GM18511 (cell line): ENCODE measurements around the gene PSMC4.
"Not testable (repeated sequence)": the region's sequence is repeated elsewhere in the genome, so short reads cannot be mapped to it uniquely, and the experiment has no call there.

Source experiments
- ATAC-seq: cut with Tn5 transposase; IDR thresholded peaks from one replicate; pipeline ENCODE4 v1.9.1; 2021; ENCODE audit warnings: mild to moderate bottlenecking, moderate library complexity; ENCODE audit not compliant: unreplicated experiment

The PSMC4 gene

DNA sequence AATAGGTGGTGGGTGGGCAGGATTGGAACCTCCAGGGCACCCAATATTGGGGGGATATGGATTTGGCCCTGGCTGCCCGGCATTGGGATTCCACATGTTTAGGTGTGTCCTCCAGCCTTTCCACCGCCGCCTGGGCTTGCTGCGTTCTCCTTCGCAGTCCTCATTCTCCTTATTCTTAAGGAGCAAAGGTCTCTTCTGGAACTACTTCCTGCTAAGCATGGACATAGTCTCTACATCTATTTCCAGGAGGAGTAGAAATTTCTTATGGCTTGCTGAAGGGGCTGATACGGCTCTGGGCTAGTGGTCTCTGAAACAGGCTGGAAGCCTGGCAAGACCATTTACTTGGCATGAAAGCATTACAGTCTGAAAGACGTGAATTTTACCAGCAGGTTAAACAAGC is 27.4 kb upstream of the PSMC4 start:
- ATAC-seq = no peak

DNA sequence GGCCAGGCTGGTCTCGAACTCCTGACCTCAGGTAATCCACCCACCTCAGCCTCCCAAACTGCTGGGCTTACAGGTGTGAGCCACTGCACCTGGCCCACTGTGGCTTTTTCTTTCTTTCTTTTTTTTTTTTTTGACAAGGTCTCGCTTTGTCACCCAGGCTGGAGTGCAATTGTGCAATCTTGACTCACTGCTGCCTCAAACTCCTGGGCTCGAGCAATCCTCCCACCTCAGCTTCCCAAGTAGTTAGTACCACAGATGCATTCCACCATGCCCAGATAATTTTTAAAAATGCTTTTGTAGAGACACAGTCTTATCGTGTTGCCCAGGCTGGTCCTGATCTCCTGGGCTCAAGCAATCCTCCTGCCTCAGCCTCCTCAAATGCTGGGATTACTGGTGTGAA is 24.4 kb upstream of the PSMC4 start:
- ATAC-seq = no peak

DNA sequence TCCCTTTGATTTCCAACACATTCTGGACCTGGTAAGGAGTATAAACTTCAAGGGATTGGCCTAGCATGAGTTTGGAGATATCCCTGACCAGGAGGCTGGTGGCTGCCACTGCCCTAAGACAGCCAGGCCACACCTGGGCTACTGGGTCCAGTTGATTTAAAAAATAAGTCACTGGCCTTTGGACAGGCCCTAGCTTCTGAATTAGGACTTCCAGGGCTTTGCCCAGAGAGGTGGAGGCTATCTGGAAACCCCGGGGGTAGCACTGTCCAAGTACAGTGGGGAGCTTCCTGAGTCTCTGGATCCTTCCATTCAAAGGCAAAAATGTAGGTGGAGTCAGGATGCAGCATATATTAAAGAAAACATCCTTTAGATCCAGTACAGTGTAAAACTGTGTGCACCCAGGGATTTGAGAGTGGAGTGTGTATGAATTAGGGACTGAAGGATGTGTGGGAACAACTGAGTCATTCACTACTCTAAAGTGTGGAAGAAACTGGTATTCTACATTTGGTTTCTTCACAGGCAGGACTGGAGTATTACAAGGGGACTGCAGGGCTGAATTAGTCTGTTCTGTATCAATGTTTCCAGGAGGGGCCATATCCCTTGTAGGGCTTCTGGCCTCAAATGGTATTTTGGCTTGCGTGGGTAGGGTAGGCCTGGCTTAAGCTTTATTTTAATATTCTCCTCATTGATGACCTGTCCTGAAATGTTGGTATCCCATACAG is 21.8 kb upstream of the PSMC4 start:
- ATAC-seq = no peak

DNA sequence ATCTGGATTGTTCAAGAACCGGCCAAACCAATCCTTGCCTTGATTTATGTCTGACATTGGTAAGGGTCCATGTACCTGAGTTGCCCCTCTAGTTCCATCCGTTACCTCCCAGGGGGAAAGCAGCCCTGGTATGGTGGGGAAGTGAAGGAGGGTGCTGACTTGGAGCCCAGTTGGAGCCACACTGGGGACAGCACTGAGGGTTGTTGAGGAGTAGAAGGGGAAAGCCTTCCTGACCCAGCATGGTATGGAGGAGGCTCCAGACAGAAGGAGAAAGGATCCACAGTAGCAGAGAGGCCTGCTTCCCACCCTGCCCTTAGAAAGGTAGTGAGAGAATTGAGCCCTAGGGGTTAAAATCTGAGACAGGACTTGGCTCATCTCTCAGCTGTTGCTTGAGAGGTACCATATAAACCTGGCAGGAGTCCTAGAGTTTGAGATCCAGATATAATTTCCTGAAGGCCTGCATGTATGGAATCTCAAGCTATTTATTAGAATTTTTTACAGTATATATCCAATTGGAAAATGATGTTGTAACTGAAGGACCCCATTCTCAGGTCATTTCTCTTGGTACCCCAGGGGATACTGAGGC is 19.8 kb upstream of the PSMC4 start:
- ATAC-seq = no peak

DNA sequence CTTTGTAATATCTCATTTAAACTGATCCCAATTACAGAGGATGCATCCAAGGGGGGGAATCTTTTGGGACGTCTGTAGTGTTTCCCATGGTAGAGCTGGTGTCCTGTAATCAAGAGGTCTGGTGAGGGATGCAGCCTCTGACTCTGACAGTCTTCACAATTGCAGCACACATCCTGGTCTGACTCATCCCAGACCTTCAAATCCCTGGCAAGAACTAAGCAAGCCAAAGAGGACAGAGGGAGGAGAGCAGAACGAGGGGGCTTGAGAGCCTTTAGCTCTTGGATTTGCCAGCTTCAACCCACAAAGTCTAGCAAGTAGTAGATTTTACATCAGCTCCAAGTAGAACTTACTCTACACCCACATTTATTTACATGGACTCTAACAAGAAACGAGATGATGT is 19.3 kb upstream of the PSMC4 start:
- ATAC-seq = no peak

DNA sequence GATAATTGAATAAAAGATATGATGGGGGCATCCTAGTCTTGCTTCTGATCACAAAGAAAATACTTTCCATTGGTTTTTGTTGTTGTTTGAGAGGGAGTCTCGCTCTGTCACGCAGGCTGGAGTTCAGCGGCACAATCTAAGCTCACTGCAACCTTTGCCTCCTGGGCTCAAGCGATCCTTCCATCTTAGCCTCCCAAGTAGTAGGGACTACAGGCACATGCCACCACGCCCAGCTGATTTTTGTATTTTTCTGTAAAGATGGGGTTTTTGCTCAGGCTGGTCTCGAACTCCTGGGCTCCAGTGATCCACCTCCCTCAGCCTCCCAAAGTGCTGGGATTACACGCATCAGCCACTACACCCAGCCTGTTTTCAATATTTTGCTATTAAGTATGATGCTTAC is 17.1 kb upstream of the PSMC4 start:
- ATAC-seq = no peak

DNA sequence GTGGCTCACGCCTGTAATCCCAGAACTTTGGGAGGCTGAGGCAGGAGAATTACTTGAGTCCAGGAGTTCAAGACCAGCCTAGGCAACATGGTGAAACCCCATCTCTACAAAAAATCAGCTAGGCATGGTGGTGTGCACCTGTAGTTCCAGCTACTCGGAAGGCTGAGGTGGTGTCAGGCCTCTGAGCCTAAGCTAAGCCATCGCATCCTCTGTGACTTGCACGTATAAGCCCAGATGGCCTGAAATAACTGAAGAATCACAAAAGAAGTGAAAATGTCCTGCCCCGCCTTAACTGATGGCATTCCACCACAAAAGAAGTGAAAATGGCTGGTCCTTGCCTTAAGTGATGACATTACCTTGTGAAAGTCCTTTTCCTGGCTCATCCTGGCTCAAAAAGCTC is 13.1 kb upstream of the PSMC4 start:
- not testable (repeated sequence) for ATAC-seq

DNA sequence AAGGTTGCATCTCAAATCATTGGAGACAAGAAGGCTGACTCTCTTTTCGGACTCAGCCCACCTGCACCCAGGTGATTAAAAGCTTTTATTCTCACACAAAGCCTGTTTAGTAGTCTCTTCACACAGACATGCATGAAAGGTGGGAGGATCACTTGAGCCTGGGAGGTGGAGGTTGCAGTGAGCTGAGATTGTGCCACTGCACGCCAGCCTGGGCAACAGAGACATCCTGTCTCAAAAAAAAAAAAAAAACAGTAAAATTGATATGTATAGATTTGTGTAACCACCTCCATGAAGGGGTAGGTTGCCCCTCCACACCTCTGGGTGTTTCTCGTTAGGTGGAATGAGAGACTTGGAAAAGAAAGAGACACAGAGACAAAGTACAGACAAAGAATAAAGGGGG is 12.0 kb upstream of the PSMC4 start:
- not testable (repeated sequence) for ATAC-seq

DNA sequence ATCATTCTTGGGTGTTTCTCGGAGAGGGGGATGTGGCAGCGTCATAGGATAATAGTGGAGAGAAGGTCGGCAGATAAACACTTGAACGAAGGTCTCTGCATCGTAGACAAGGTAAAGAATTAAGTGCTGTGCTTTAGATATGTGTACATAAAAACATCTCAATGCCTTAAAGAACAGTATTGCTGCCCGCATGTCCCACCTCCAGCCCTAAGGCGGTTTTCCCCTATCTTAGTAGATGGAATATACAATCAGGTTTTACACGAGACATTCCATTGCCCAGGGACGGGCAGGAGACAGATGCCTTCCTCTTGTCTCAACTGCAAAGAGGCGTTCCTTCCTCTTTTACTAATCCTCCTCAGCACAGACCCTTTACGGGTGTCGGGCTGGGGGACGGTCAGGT is 11.6 kb upstream of the PSMC4 start:
- not testable (repeated sequence) for ATAC-seq

DNA sequence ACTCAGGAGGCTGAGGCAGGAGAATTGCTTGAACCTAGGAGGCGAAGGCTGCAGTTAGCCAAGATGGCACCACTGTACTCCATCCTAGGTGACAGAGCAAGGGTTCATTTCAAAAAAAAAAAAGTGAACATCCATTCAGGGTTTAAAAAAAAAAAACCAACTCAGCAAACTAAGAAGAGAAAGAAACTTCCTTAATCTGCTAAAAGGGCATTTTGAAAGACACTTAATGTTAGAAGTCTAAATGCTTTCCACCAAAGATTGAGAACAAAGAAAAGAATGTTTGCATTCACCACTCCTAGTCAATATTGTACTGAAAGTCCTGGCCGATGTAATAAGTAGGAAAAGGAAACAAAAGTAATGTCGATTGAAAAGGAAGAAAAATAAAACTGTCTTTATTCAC is 7.1 kb upstream of the PSMC4 start:
- no peak for ATAC-seq

DNA sequence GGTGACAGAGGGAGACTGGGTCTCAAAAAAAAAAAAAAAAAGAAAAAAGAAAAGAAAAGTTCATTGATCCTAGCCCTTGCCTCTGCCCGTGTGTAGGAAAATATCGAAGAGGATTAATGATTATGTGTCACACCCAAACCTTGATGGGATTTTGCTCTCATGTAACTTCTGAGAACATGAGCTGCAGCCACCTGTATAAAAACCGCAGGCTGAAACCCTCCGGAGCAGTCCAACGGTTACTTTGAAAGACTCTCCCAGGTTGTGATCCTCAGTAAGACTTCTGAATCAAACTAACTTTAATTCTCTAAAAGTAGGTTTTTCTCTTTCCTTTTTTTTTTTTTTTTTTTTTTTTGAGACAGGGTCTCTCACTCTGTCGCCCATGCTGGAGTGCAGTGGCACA is 4.3 kb upstream of the PSMC4 start:
- ATAC-seq = no peak

DNA sequence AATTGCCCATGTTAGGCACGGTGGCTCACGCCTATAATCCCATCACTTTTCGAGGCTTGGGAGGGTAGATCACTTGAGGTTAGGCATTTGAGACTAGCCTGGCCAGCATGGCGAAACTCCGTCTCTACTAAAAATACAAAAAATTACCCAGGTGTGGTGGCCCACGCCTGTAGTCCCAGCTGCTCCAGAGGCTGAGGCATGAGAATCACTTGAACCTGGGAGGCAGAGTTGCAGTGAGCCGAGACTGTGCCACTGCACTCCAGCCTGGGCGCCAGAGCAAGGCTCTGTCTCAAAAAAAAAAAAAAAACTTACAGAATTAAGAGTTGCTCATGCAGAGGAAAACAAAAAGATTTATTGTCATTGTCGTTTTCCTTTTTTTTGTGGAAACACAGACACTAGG is 3.4 kb upstream of the PSMC4 start:
- ATAC-seq = no peak

DNA sequence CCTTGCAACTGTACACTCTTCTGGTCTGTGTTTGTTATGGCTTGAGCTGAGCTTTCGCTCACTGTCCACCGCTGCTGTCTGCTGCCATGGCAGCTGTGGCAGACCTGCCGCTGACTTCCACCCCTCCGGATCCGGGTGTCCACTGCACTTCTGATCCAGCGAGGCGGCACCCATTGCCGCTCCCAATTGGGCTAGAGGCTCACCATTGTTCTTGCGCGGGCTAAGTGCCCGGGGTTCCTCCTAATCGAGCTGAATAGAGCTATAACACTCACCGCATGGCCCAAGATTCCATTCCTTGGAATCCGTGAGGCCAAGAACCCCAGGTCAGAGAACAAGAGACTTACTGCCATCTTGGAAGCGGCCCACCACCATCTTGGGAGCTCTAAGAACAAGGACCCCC is 2.2 kb upstream of the PSMC4 start:
- ATAC-seq = no peak

DNA sequence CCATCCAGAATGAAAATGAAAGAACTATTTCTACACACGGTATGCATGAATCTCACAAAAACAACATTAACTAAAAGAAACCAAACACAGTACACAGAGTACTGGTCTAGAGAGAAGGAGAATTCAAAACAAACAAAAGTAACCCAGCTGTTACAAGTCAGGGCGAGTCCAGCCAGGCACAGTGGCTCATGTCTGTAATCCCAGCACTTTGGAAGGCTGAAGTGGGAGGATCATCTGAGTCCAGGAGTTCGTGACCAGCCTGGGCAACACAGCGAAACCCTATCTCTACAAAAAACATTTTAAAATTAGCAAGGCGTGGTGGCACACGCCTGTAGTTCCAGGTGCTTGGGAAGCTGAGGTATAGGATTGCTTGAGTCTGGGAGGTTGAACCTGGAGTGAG is 1.7 kb upstream of the PSMC4 start:
- ATAC-seq = no peak

DNA sequence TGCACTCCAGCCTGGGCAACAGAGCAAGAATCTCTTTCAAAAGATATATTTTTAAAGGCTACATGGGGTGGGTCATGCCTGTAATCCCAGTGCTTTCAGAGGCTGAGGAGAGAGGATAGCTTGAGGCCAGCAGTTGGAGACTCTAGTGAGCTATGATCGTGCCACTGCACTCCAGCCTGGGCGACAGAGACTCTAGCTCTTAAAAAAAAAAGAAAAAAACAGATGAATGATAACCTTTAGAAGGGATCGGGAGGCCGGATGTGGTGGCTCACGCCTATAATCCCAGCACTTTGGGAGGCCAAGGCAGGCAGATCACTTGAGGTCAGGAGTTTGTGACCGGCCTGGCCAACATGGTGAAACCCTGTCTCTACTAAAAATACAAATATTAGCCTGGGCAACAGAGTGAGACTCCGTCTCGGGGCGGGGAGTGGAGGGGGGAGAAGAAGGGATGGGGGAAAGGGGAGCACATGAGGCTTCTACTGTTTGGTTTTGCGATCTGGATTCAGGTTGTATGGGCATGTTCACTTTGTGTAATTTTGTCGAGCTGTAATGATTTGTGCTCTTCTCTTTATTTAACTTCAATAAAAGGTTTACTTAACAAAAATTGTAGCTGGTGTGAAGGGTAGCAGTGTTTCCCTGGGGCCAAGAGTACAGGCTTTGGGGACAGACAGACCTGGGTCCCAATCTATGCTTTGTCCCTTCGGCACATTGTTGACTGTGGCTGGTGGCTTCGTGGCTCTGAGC is 1.1 kb upstream of the PSMC4 start:
- no peak for ATAC-seq

DNA sequence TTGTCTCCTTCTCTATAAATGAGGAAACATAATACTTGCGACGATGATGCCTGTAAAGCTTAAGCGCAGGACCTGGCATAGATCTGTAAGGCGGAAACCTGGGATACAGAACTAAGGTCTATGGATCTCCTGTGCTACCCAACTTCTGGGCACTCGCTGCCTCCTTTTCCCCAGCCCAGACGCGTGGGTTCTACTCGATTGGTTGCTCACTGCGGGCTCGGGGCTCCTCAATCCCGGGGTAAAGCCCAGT is 615 bp upstream of the PSMC4 start:
- ATAC-seq = peak; percentile 22

DNA sequence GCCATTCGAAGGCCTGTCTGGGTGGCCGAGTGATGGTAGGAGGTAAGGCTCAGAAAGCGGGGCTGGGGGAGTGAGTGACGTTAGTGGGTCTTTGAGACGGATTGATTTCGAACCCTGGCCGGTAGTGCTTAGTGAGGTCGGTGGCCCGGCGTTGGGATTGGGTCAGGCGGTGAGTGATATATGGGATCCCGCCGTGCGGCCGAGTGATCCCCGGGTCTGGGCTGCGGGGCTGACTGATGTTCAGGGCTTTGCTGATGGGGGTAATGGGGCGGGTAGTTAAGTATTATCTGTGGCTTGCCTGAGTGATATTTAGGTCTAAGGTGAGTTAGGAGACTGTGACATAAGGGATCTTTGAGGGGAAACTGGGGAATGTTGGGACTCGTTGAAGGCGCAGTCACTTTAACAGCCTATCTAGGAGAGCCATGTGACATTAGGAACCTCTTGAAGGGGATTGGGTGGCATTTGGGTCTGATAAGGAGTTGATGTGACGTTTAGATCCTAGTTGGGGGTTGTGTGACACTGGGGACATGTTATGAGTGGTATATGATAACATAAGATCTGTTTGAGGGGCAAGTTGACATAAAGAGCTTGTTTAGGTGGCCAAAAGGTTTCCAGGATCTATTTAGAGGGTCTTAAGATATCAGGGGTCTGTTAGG is 543 bp downstream of the PSMC4 start:
- no peak for ATAC-seq

DNA sequence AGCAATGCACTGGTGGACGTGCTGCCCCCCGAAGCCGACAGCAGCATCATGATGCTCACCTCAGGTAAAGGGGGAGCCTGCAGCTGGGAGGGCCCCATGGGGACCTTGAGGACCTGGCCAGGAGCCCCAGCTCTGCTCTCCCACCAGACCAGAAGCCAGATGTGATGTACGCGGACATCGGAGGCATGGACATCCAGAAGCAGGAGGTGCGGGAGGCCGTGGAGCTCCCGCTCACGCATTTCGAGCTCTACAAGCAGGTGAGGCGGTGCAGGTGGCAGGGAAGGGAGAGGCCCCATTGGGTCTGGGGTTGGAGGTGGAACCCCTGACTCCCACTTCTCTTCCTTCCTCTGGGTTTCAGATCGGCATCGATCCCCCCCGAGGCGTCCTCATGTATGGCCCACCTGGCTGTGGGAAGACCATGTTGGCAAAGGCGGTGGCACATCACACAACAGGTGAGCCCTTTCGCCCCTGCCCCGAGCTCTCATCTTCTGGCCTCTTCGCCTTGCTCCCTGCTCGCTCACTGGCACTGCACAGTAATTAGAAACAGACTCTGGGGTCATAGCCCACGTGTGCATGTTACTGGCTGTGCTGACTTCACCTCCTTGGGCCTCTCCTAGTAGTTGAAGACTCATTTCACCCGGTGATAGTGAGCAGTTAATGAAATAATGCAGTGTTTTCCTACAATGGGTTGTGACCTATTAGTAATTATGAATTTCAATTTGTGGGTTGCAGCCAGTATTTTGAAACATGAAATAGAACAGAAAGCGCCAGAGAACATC is 3.6 kb downstream of the PSMC4 start:
- no peak for ATAC-seq

DNA sequence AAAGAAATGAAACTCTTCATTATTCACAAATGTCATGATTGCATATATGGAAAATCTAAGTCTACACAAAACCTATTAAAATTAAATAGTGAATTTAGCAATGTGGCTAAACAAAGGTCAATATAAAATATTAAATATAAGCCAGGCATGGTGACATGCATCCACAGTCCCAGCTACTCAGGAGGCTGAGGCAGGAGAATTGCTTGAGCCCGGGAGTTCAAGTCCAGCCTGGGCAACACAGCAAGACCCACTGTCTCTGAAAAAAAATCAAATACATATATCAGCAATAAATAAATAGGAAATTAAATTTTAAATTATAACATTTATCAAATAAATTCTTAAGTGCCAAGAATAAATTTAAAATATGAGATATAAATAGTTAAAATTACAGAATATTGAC is 11.9 kb downstream of the PSMC4 start:
- ATAC-seq = no peak

DNA sequence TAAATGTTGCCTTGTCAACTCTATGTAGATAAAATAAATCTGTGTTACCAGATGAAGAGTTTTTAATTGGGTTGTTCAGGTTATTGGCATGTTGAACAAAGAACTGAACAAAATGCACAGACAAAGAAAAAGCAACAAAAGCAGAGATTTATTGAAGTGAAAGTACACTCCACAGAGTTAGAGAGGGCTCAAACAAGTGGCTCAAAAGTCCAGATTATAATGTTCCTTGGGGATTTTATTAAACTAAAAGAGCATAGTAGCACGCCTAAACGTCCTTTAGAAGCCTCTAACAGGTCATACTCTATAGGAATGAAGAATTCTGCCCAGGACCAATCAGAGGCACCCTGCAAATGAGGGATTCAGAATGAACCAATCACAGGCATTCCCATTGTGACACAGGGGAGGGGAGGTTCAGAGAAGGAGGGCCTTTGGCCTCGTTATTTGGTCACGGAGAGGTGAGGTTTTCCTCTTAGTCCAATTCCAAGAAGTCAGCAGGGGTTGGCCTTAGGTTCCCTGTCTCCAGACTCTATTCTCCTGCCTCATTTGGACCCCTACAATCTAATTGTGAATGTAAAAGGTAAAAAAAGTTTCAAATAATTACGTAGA is 12.8 kb downstream of the PSMC4 start:
- ATAC-seq = no peak

DNA sequence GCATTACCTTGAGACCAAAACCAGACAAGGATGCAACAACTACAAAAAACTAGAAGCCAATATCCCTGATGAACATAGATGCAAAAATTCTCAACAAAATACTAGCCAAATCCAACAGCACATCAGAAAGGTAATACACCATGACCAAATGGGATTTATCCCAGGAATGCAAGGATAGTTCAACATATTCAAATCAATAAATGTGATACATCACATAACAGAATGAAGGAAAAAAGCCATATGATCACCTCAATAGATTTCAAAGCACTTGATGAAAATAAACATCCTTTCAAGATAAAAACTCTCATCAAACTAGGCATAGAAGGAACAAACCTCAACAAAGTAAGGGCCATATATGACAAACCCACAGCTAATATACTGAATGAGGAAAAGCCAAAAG is 15.7 kb downstream of the PSMC4 start:
- no peak for ATAC-seq
